Stimulated activated naive CD8-positive, alpha-beta T cell treated with anti-CD3 and anti-CD28 coated beads, Interleukin-15, Interleukin-2, amounts not matched to agents 100 U/mL and 50 U/mL, for 24 hours (primary cell): ENCODE data around the gene PRIM2.
"Not testable (repeated sequence)": the region's sequence is repeated elsewhere in the genome, so short reads cannot be mapped to it uniquely, and the experiment has no call there.

Experiments used
- ATAC-seq: fragments of 150-1000 bp; cut with Tn5 transposase; one replicate; pipeline ENCODE4 v1.10.0; 2021
- DNase-seq: peaks from one replicate; pipeline ENCODE4 v3.0.0; 2021

Gene PRIM2

DNA sequence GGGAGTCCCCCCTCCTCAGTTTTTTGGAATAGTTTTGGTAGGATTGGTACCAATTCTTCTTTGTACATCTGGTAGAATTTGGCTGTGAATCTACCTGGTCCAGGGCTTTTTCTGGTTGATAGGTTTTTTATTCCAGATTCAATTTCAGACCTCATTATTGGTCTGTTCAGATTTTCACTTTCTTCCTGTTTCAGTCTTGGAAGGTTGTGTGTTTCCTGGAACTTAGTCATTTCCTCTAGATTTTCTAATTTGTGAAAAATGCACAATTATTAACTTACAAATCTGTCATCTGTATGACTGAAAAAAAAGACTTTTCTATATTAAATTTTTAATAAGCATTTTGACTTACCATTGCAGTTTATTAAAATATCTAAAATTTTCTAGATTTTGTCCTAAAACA, 287.9 kb downstream of the PRIM2 start:
- not testable (repeated sequence) for DNase-seq, ATAC-seq

DNA sequence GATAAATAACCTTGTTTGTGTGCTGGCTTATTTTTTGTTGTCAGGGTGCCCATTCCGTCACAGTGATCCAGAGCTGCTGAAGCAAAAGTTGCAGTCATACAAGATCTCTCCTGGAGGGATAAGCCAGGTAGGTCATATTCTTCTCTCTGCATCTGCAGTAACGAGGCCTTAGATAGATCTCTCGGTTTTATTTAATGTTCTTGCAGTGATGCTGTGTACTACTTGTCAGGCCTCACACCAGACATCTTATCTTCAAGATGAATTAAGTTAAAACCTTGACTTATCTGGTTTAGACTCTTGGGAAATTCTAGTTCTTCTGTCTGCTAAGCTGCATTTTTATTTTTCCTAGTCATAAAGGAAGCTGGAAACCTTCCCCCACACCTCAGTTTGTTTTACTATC, 288.9 kb downstream of the PRIM2 start:
- not testable (repeated sequence) for ATAC-seq, DNase-seq

DNA sequence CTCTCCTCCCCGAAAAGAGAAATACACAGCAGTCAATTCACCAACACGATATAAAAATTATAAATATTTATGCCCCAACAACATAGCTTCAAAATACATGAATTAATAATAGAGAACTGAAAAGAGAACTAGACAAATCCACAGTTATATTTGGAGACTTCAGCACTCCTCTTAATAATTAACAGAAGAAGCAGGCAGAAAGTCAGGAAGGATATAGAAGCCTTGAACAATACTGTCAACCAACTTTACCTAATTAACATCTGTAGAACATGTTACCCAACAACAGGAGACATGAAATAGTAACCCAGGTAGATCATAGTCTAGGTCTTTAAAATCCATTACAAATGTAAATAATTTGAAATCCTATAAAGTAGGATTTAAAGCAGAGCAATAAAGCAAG, 293.2 kb downstream of the PRIM2 start:
- not testable (repeated sequence) for DNase-seq, ATAC-seq

DNA sequence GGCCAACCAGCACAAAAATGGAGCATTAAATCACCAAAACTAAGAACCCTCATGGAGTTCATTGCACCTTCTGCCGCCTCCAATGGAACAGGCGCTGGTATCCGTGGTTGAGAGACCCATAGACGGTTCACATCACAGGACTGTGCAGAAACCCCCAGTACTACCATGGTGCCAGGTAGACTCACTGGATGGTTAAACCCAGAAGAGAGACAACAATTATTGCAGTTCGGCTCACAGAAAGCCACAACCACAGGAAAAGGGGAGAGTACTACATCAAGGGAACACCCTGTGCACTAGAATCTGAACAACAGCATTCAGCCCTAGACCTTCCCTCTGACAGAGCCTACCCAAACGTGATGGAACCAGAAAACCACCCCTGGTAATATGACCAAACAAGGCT, 301.5 kb downstream of the PRIM2 start:
- ATAC-seq, DNase-seq: not testable (repeated sequence)

DNA sequence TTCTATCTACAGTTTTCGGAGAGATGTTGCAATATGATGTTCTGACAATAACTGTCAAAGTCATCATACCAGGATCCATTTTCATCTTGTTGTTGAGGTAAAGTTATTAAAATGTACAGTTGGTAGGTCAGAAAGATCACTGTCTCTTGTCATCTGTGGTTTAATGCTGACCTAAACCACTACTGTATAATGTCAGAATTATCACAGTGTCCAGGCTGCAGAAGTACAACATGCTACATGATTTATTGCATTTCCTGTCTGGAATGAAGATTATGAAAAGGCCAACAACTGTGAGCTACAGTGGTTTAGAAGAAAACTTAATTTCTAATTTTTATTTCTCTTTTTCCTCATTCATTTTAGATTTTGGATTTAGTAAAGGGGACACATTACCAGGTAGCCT, 314.3 kb downstream of the PRIM2 start:
- DNase-seq, ATAC-seq: not testable (repeated sequence)

DNA sequence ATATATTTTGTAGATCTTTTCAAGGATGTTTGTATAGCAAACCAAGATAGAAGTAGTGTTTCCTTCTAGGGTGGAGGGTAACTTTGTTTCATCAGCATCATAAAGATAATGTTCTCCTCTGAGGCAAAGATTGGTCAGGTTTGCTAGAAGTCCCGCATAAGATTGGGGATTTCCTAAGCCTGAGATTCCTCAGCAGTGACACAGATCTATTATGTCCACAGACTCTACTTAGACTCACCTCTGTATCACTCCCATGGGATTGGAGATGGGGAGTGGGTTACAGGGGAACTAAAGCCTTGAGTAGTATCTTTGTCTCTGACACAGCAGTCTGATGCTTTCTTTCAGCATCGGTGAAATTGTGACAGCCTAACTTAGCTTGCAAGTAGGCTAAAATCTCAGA, 341.1 kb downstream of the PRIM2 start:
- DNase-seq, ATAC-seq: not testable (repeated sequence)

GRCh38 chr6:57659794-57660193, 342.4 kb downstream of the PRIM2 start:
- DNase-seq, ATAC-seq: not testable (repeated sequence)

DNA sequence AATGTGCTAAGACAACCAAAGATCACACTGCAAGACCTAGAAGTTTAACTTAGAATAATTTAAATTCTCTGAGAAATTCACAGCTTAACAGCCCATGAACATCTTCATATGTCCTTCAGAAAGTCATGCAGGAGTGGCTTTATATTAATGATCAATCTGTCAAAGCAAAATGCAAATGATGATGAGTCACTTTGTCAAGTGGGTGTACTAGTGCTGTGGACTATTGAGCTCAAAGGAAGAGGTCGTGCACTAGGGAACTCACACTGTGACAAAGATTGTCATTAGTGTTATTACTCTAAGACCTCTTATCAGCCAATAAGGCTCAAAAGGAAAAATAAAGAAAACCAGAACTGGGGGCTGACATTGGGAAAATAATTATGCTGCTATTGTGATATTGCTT, 343.5 kb downstream of the PRIM2 start:
- ATAC-seq: not testable (repeated sequence)

DNA sequence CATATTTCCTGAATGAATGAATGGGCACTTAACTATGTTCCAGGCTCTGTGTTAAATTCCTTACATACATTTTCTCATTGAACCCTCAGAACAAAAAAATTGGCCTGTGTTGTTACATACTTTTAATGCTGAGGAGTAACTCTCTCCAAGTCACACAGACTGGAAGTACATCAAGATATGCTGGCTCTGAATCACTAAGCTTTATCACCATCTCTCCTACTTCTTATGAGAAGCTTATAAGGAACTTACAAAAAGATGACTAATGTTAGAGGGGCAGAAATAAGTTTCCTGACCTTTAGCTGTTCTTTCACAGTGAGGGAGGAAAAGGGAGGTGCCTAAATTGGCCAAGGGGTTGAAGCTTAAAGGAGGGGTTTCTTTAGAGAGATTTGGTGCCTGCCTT, 350.7 kb downstream of the PRIM2 start:
- ATAC-seq, DNase-seq: not testable (repeated sequence)

More for the DNA sequence above, 343.5 kb downstream of the PRIM2 start:
- DNase-seq: not testable (repeated sequence)

- ATAC-seq, DNase-seq: not testable (repeated sequence)
Observed at GRCh38 chr6:57671237-57671636, 353.8 kb downstream of the PRIM2 start.

DNA sequence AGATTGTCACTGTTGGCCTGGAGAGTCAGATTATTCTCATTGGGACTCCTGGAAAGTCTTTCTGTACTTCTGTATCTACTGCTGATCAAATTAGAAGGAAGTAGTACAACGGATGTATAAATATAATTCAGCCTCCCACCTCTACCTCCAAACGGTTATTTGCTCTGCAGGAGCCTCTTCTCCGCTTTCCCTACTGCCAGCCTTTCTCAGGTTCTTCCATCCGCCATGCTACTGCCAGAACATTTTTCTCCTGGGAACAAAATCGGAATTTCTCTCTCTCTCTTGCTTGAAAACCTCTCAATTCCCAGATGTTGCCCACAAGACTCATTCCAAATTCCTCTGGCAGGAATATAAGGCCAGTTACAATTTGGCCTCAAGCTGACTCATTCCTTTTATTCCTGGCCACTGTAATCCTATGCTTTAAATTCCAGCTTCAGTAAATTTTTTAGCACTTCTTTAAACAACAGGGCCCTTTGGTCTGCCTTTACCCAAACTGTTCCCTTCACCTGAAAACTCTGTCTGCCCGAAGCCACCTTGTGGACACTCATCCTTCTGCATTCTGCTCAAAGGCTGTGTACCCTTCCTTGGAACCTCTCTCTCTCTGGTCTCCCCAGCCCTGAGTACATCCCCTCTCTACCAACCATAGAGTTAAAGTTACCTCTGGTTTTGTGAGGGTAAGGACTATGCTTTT, 354.7 kb downstream of the PRIM2 start:
- DNase-seq, ATAC-seq: not testable (repeated sequence)

GRCh38 chr6:57673281-57673680, 355.9 kb downstream of the PRIM2 start:
- not testable (repeated sequence) for ATAC-seq
- DNase-seq: peak; percentile 4

DNA sequence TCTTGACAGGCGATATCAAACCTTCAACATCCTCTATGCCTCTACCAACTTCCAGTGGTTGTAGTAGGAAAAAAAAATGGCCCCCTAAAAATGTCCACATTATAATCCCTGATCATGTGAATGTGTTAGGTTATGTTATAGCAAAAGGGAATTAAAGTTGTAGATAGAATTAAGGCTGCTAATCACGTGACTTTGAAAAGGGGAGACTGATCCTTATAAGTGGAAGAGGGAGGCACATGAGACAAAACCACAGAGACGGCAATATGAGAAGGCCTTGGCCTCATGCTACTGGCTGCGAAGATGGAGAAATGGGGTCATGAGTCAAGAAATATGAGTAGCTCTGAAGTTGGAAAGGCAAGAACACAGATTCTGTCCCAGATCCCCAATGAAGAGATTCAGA, 358.0 kb downstream of the PRIM2 start:
- DNase-seq, ATAC-seq: not testable (repeated sequence)

DNA sequence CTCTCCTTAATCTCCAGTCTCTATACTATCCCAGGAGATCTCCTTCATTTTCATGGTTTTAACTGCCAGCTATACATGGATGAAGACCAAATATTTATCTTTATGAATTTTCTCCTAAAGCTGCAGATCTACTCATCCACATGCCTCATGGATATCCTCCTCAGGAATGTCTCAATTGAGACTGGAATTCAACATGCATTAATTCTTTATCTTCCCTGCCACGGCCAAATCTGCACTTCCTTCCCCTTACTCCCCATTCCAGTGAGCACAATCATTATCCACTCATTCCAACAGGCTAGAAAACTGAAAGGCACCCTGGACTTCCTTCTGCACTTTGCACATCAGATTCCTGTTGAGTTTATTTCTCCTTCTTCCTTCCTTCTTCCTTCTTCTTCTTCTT, 379.0 kb downstream of the PRIM2 start:
- not testable (repeated sequence) for DNase-seq, ATAC-seq
